ENCODE measurements around the gene FARS2. TPM values are rescaled to one million over a fixed set of nuclear protein-coding genes. Genes with fewer than 3 reads are reported as not detected.

The FARS2 gene
- total and polyA plus RNA-seq, 2 donors (not counting 3 experiments of a cell fraction or from before 2014, with no cell fraction given) = 20.2 to 20.5 TPM

DNA sequence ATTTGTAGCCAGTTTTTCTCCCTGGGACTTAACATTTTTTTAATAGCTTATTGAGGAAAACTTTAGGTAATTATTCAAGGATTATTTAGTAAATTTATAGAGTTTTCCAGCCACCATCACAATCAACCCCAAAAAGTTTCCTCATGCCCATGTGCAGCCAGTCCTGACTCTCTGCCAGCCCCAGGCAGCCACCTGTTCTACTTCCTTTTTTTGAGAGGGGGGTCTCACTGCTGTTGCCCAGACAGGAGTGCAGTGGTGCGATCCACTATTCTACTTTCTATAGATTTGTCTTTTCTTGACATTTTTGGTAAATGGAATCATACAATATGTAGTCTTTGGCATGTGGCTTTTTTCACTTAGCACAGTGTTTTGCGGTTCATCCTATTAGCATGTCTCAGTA is 200.1 kb downstream of the FARS2 start:
- BruUV-seq (replicated peaks) = no TSS peak
- no peaks in the 10 kb centered on the region for H3K79me2 ChIP-seq (ENCODE audit: control insufficient read depth, insufficient read depth, low read length)
- ChIA-PET CTCF (interaction anchor here (3.5 kb wide), 1 partner anchor 10 kb away, joined by 19 read pairs; no protein-coding TSS in a partner anchor), POLR2A (no interaction called here)
- FAIRE-seq (no peak), DNase-seq (ENCODE audit: low read depth, low spot score) (no peak)
- H4K20me1 ChIP-seq (replicated peaks; ENCODE audit: control insufficient read depth, extremely low read depth, insufficient read depth, low read length) = no peaks in the 10 kb centered on the region
- no peaks in the 10 kb centered on the region for H3K36me3 ChIP-seq (ENCODE audit: control insufficient read depth in 2 of 2, extremely low read depth in 1 of 2, insufficient read depth in 2 of 2, low read length in 2 of 2)
- no peak overlapping the region for H3K27ac ChIP-seq (ENCODE audit: insufficient read depth, low read depth, low read length)
- peaks cover 2% of the 10 kb centered on the region for H3K4me1 ChIP-seq (ENCODE audit: control insufficient read depth, extremely low read depth, insufficient read depth, low read length)
- dilution Hi-C loops (cut with MboI; ENCODE audit: extremely low pct_ligation_motif_present, low sequenced_read_pairs) (no loop called here), intact Hi-C loops (cut with micrococcal nuclease) (no loop called here)
- H3K4me3 ChIP-seq (replicated peaks in 1 of 3; ENCODE audit: insufficient read depth in 1 of 3, low read depth in 1 of 3, low read length in 3 of 3) = no peak overlapping the region
- no peak overlapping the region for H2AFZ ChIP-seq (ENCODE audit: low read depth, low read length)
- TF ChIP-seq GATA2 (IDR thresholded peaks at IDR 0.05; ENCODE audit: insufficient read depth, insufficient read length, low read depth, low read length) (no peak), POLR2AphosphoS5 (IDR thresholded peaks at IDR 0.05; ENCODE audit: insufficient read depth, low read depth, low read length) (no peak), EZH2 (IDR thresholded peaks at IDR 0.05; ENCODE audit: borderline replicate concordance, low read depth, low read length, severe bottlenecking) (no peak), JUN (IDR thresholded peaks at IDR 0.05; ENCODE audit: borderline replicate concordance, insufficient read depth, insufficient read length, low read depth) (no peak), MYC (IDR thresholded peaks at IDR 0.05; ENCODE audit: low read depth, low read length) (no peak), POLR2A (IDR thresholded peaks at IDR 0.05; ENCODE audit: low read depth, low read length) (no peak), FOS (IDR thresholded peaks at IDR 0.05; ENCODE audit: borderline replicate concordance, insufficient read depth, low read length) (no peak)
- TF ChIP-seq, protein P1, sequence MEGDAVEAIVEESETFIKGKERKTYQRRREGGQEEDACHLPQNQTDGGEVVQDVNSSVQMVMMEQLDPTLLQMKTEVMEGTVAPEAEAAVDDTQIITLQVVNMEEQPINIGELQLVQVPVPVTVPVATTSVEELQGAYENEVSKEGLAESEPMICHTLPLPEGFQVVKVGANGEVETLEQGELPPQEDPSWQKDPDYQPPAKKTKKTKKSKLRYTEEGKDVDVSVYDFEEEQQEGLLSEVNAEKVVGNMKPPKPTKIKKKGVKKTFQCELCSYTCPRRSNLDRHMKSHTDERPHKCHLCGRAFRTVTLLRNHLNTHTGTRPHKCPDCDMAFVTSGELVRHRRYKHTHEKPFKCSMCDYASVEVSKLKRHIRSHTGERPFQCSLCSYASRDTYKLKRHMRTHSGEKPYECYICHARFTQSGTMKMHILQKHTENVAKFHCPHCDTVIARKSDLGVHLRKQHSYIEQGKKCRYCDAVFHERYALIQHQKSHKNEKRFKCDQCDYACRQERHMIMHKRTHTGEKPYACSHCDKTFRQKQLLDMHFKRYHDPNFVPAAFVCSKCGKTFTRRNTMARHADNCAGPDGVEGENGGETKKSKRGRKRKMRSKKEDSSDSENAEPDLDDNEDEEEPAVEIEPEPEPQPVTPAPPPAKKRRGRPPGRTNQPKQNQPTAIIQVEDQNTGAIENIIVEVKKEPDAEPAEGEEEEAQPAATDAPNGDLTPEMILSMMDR (IDR thresholded peaks at IDR 0.05; ENCODE audit: extremely low read depth in 1 of 2, insufficient read depth in 1 of 2, low read depth in 1 of 2, low read length in 2 of 2) = no peak
- TF ChIP-seq, protein P2, sequence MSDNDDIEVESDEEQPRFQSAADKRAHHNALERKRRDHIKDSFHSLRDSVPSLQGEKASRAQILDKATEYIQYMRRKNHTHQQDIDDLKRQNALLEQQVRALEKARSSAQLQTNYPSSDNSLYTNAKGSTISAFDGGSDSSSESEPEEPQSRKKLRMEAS (IDR thresholded peaks at IDR 0.05; ENCODE audit: insufficient read depth, insufficient read length) = no peak
- no peak overlapping the region for H3K4me2 ChIP-seq (ENCODE audit: insufficient read depth, low read length)
- H3K9ac ChIP-seq (replicated peaks; ENCODE audit: extremely low read depth, insufficient read depth, low read length) = no peak overlapping the region
- H3K27me3 ChIP-seq (ENCODE audit: control insufficient read depth in 2 of 2, insufficient read depth in 2 of 2, low read length in 2 of 2) = no peaks in the 10 kb centered on the region
- H3K9me3 ChIP-seq (replicated peaks; ENCODE audit: control insufficient read depth, insufficient read depth, low read length) = no peaks in the 10 kb centered on the region
- no peaks in the 10 kb centered on the region for H3K9me1 ChIP-seq (replicated peaks; ENCODE audit: control insufficient read depth, extremely low read depth, insufficient read depth, low read length)
